Measurements from ENCODE around the gene CLTC.
"Not testable (repeated sequence)": the region's sequence is repeated elsewhere in the genome, so short reads cannot be mapped to it uniquely, and the experiment has no call there.

The CLTC gene

DNA sequence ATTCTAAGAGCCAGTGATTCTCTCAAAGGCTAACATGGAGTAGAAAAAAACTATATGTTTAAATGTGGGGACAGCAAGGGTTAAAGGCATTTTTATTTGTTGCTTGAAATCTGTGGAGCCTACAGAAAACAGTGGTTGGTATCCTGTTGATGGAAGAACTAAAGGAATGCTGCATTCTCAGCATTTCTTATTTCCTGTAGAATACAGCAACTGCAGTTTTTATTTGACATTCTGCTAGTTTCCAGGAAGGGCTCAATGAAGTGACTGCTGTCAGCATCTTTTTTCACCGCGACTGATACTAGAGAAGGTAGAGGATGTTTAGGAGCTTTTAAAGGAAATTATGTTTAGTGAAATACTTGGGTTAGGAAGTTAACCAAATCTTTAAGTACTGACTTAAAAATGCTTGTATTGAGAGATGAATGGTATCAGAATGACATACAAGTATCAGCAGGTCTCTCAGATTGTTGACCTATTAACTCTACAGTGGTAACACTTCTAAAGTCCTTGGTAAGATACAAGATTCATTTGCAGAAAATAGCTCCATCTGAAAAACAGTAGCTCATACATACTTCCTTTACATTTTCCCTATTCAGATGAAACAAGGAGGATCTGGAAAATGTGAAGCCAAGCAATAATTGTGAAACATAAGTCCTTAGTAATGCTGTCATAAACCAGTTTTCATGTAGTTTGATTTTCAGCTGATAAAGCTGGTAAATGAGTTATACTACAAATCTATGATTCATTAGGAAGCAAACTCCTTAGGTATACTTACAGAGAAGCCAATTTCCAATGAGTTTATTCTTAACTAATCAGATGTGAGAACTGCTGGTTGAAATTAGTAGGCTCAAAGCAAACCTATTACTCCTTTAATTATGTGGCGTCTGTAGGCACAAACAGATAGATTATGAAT is 15.2 kb downstream of the CLTC start:
- no peak for DNase-seq

DNA sequence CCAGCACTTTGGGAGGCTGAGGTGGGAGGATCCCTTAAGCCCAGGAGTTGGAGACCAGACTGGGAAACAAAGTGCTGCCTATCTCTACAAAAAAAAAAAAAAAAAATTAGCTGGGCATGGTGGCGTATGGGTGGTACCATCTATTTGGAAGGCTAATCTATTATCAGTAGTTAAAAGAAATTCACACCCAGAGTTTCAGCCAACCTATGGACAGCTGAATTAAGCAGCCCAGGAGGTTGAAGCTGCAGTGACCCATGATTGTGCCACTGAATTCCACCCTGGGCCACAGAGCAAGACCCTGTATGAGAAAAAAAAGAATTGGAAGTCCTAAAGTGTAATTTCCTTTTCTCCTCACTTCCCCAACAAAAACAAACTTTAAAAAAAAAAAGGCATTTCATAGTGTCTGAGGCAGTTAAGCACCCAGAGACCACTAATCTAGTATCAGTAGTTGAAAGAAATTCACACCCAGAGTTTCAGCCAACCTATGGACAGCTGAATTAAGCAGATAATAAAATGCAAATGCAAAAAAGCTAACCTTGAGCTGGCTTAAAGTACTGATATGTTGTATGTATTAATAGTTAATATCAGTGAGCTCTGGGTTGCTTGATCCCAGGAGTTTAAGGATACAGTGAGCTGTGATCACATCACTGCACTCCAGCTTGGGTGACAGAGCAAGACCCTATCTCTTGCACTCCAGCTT is 18.1 kb downstream of the CLTC start:
- DNase-seq = no peak

DNA sequence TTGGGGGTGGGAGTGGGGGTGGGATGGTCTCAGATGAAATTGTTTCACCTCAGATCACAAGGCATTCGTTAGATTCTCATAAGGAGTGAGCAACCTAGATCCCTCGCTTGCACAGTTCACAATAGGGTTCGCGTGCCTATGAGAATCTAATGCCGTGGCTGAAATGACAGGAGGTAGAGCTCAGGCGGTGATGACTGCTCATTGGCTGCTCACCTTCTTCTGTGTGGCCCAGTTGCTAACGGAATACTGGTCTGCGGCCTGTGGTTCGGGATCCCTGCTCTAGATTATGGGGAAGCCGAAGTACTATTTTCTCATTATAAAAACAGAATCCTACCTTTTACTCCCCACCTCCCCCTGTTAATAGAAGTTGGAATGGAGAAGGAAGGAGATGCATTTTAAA is 18.9 kb downstream of the CLTC start:
- DNase-seq = no peak

DNA sequence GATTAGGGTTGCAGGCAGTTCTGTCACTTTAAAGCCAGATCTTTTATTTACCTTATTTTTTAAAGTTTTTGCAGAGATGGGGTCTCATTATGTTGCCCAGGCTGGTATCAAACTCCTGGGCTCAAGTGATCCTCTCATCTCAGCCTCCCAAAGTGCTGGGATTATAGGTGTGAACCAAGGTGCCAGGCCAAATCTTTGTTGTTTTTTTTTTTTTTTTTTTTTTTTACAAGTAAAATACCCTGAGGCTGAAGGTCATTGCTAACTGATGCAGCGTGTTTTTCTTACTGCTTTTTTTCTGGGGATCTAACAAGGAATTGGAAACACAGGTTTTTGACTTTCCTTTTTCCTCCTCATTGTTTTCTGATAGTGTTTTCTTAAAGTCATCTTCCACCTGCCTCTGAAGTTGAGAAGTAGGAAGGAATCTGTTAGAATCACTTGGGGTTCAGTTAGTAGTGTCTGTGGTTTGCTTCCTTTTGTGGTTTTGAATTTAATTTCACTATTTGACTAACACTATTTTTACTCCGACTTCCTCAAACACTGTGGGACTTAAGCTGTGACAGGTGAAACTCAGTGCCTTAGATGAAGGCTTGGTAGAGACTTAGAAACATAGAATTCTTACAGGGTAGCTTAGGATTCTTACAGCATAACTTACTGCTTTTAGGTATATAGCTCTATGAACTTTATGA is 22.2 kb downstream of the CLTC start:
- no peak for DNase-seq

DNA sequence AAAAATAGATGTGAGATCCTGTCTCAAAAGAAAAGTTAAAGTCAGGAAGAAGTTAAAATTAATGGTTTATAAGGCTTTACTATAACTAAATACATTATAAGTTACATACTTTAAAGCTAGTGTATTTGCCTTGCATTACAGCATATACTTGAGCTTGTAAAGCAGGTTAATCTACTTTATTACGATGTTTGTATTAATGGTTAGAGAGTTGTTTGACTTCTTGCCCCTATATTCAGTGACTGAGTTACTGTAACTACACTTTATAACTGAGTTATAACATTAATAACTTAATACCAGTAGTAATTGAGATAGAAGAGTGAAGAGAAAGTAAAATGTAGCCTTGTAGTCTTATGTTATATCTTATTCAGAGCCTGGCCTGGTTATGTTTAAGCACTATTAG is 22.9 kb downstream of the CLTC start:
- DNase-seq = no peak

DNA sequence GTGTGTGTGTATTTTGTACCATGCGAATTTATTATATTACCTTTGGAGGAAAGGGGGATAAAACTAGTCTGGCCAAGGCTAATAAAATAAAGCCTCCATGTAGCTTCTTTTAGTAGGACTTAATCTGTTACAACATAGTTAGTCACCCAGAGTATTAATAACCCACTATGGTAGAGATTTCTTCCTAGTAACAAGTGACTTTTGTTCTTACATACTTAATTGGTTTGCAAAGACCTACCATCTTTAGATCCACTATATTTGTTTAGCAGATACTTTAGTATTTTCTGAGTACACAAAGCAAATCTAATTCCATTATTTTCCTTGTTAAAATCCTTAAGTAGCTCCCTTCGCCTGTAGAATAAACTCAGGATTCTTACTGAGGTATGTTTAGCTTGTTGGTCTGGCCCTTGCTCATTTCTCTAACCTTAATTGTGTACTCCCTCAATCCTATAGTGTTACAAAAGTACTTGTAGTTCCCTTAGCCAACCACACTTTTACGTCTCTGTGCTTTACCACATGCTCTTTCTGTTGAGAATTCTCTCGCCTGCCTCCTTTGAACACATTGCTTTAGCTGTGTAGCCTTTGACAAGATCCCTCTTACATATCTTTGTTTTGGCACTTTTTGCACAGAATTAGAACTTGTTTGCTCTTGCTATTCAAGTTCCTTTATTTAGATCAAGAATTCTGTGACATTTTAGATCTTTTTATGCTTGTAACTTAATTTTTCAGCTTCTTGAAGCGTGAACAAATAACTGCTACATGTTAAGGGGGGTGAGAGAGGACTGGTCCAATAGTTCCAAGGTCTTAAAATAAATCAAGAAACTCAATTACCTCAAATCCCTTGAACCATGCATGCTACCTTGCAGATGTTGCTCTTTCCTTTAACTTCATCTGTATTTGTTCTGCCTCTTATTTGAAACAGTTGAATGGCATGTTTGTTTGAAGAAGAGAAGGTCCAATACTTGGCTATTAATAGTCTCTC is 23.8 kb downstream of the CLTC start:
- DNase-seq = no peak

DNA sequence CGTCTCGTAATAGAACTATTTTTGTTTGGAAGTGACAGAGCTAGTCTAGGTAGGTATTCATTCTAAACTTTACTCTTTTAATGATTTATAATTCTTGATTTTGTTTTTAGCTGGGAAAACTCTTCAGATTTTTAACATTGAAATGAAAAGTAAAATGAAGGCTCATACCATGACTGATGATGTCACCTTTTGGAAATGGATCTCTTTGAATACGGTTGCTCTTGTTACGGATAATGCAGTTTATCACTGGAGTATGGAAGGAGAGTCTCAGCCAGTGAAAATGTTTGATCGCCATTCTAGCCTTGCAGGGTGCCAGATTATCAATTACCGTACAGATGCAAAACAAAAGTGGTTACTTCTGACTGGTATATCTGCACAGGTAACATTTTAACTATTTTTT is 27.6 kb downstream of the CLTC start:
- DNase-seq = no peak

DNA sequence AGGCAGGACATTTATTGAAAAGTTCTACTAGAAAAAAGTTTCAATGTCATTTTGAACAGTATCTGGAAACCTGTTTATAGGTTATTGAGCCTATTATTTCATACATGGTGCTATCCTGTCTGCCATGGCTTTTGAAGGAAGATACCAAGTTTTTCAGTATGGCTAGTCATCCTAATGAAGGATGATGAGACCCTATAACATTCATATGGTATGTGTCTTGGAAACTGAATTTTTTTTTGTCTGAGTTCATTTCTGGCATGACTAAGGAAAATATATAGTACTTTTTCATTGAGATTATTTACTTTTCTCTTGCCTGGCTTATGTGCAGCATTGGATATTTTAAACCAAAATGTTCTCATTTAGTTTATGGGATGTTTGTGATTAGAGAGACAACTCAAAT is 30.2 kb downstream of the CLTC start:
- DNase-seq = no peak

DNA sequence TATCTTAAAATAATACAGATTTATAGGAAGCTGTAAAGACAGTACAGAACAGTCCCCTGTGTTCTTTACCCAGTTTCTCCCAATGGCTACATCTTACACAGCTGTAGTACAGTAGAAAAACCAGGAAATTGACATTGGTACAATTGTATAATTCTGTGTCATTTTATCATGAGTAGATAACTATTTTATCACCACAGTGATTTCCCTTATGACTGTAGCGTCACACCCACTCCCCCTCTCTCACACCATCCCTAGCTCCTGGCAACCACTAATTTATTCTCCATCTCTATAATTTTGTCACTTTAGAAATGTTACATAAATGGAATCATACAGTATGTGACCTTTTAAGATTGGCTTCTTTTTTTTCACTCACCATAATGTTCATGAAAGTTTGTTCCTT is 30.9 kb downstream of the CLTC start:
- DNase-seq = no peak

DNA sequence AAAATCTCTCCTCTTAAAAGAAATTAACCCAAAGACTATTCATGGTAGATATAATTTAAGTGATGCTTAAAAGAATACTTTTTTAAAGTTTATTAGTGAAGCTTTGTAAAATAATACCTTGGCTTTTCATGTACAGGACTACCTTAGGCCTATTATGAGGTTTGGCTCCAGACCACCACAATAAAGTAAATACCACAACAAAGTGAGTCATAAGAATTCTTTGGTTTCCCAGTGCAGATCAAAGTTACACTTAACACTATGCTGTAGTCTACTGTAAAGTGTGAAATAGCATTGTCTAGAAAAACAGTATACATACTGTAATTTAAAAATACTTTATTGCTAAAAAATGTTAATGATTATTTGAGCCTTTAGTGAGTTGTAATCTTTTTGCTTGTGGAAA is 31.7 kb downstream of the CLTC start:
- no peak for DNase-seq

DNA sequence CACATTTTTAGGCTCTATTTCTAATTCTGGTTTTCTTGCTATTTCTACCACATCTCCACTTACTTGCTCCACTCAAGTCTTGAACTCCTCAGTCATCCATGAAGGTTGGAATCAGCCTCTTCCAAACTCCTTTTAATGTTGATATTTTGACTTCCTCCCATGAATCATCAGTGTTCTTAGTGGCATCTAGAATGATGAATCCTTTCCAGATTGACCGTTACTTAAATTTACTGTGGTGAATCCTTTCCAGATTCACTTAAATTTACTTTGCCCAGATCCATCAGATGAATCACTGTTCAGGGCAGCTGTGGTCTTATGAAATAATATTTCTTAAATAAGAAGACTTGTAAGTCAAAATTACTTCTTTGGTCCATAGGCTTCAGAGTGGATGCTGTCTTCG is 32.4 kb downstream of the CLTC start:
- no peak for DNase-seq

DNA sequence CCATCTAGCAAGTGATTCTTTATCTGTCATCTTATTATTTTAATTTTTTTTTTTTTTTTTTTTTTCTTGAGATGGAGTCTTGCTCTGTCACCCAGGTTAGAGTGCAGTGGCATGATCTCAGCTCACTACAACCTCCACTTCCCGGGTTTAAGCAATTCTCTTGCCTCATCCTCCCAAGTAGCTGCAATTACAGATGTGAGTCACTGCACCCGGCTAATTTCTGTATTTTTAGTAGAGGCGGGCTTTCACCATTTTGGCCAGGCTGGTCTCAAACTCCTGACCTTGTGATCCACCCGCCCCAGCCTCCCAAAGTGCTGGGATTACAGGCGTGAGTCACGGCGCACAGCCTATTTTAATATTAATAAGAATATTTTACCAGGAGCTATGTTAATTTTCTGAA is 36.9 kb downstream of the CLTC start:
- not testable (repeated sequence) for DNase-seq

DNA sequence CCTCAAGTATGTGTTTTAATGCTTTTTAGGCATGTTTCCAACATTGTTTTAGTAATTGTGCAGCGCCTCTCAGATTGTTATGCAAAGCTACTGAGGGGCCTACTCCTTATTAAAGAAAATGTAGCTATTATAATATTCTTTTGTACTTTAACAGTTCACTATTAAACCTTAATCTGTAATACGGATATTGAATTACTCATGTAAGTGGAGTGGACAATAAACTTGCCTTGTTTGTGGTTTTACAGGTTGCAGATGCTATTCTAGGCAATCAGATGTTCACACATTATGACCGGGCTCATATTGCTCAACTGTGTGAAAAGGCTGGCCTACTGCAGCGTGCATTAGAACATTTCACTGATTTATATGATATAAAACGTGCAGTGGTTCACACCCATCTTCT is 46.5 kb downstream of the CLTC start:
- DNase-seq = no peak

DNA sequence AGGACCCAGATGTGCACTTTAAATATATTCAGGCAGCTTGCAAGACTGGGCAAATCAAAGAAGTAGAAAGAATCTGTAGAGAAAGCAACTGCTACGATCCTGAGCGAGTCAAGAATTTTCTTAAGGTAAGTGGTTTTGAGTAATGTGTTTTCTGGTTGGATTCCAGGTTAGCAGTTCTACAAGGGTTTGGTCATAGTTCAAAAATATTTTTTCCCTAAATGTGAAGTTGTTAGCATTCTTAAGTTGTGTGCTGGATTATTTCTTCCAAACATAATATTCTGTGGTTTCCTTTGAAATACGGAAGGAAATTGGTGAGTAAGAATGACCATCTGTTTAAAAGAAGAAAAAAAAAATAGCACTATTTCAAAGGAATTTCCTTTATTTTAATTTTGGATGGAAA is 49.1 kb downstream of the CLTC start:
- no peak for DNase-seq

DNA sequence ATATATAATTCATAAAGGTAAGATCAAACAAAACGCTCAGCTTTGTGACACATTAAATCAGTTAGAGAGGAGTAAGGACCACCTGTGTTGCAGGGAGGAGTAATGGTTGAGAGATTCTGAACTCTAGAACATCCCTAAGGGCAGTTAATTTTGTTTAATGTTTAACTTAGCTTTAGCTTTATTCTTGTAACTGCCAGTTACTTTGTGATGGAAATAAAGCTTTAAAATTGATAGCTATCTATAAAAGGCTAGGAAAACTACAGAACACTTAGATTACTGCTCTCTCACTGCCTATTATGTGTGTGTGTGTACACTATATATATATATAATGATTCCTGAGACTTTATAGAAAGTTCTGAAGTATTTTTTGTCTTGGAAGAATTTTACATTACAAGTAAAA is 49.7 kb downstream of the CLTC start:
- no peak for DNase-seq

DNA sequence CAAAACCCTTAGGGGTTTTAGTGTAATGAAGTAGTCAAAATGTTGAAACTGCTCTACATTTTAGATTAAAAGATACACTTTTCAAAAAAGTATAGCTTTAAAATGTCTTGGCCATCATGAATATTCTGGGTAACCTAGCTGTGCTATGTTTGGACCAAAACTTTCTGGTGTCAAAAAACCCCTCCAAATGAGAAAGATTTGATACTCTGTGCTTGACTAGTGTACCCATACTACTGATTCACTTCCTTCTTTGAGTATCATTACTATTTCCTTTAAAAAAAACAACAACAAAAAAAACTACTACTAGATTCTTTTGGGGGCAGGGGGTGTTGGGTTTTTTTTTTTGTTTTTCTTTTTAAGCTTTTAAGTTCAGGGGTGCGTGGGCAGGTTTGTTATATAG is 50.2 kb downstream of the CLTC start:
- DNase-seq = no peak

DNA sequence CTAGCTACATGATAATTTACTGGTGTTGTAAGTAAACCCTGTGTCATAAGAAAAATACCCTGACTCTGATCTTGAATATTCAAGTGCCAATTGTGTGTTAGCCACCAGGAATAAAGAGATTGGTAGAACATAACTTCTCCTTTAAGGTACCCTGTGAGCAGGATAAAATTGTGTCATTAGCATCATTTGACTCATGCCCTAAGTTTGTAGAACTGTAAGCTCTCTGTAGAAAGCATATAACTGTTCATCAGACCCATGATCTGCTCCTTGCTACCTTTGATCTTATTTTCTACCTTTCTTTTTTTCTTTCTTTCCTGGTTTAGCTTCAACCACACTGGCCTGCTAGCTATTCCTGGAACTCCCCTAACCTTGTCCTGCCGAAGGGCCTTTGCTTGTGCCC is 51.7 kb downstream of the CLTC start:
- DNase-seq = no peak

DNA sequence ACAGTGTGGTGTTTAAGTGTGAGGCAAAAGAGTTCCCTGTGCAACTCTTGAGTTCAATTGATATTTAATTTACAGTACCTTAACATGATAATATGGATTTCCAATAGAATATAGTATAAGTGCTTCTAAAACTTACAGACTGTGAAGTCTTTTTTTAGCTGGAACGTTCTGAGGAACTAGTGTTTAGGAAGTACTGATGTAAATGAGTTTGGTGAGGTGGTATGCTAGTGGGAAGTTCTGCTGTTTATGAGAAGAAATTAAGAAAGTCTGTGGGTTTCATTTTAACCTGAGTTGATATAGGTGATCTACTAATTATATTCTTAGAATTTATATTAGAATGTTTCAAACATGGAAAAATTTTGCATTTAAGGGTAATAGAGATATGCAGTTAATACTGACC is 55.5 kb downstream of the CLTC start:
- no peak for DNase-seq

DNA sequence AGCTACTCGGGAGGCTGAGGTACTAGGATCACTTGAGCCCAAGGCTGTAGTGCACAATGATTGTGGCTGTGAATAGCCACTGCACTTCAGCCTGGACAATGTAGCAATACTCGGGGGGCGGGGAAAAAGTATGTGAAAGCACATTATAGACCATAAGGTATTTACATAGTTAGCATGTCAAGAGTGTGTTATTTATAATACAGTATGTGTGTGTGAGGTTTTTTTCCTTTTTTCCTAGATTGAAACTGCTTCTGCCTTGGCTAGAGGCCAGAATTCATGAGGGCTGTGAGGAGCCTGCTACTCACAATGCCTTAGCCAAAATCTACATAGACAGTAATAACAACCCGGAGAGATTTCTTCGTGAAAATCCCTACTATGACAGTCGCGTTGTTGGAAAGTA is 57.0 kb downstream of the CLTC start:
- DNase-seq = no peak

DNA sequence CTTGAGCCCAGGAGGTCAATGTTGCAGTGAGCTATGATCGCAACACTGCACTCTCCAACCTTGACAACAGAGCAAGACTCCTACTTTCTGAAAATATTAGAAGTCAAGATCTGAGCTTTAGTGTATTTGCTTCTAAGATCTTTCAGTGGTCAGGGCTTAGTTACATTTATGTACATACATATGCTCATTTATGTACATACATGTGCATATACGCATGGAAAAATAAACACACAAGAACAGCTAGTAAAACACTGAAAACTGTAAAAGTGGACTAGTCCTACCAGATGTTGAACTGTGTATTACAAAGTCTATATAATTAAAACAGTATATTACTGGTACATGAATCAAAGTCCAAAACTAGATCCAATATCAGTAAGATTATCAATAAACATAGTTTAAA is 59.2 kb downstream of the CLTC start:
- no peak for DNase-seq

DNA sequence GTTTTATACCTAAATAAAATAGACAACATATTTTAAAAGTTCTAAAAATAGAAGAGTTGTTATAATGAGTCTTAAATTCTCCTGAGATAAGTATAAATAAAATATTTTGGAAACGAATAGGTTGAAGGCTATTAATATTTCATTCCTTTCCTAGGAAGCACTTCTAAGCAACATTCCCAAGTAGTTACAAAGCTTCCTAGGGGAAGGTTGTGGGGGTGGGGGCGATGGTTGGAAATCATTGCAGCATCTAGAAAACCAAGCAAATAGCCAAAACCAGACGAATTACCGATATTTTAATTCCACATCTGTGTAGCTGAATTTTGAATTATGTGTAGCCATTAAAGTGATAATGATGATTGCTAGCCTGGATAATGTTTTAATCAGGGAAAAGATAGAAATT is 60.6 kb downstream of the CLTC start:
- no peak for DNase-seq

DNA sequence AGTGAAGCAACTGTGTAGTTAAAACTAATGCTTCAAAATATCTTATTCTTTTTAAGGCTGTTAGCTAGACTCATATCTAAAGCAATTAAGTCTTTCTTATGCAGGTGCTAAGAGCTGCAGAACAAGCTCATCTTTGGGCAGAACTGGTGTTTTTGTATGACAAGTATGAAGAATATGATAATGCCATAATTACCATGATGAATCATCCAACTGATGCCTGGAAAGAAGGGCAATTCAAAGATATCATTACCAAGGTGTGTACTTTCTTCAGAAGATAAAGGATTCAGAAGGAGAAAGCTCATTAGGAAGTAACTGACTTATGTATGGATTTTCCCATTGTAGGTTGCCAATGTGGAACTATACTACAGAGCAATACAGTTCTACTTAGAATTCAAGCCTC is 63.6 kb downstream of the CLTC start:
- DNase-seq = no peak

DNA sequence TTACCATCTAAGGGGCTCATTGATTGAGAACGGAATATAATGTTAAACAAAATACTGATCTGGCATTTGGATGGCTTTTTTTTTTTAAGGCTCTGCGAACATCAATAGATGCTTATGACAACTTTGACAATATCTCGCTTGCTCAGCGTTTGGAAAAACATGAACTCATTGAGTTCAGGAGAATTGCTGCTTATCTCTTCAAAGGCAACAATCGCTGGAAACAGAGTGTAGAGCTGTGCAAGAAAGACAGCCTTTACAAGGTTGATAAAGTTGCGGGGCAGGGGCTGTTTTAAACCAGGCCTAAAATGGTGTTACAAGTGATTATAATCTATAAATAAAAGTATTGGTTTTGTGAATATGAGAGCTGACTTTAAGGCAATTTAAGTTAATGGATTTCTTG is 65.3 kb downstream of the CLTC start:
- DNase-seq = no peak

Measured in effector CD8-positive, alpha-beta T cell (primary cell).